ENCODE results near the gene IGFLR1. TPM values are rescaled to one million over a fixed set of nuclear protein-coding genes. Genes with fewer than 3 reads are reported as not detected.
"Not testable (repeated sequence)": the region's sequence is repeated elsewhere in the genome, so short reads cannot be mapped to it uniquely, and the experiment has no call there.

Gene IGFLR1
- total RNA-seq, 1 donor from 2014 or later: 16.9 TPM

DNA sequence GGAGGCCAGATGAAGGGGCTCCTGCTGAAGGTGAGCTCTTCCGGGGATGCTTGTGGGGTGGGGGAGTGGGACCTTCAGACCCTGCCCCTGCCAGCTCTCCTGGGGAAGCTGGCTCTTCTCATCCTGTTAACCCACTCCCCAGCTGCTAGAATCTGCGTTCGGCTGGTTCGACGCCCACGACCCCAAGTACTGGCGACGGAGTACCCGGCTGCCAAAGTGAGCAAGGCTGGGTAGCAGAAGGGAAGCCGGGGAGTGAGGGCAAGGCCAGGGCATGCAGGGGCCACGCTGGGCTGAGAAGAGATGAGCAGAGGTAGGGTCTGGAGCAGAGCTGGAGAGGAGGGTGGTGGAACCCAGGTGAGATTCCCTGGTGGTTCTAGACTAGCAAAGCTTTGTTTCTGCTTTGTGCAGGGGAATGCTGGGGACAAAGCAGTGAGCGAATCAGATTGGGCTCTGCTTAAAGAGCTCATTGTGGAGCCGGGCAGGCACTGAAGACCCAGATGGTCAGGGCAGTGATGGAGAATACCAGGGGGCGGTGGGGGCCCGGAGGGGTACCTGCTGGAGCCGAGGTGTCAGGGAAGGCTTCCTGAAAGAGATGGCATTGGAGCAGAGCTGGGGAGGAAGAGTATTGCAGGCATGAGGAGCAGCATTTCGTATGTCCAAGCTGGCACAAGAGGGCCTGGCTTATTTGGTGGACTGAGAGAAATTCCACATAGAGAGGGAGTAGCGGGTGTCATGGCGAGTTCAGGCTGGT, 14.1 kb downstream of the IGFLR1 start:
- DNase-seq (peak; percentile 60), ATAC-seq (no peak)
- Histone ChIP-seq H3K27ac (no peak overlapping the region), H3K27me3 (no peaks in the 10 kb centered on the region), H3K9me3 (no peaks in the 10 kb centered on the region), H3K4me3 (no peak overlapping the region), H3K4me1 (no peaks in the 10 kb centered on the region), H3K36me3 (peaks cover 99% of the 10 kb centered on the region)
- TF ChIP-seq CTCF (IDR thresholded peaks at IDR 0.05): no peak
- intact Hi-C loops (cut with DNase I): no loop called here

GRCh38 chr19:35727053-35727955, 14.9 kb downstream of the IGFLR1 start:
- DNase-seq: no peak
- Histone ChIP-seq H3K4me3 (no peak overlapping the region), H3K27ac (no peak overlapping the region), H3K4me1 (no peaks in the 10 kb centered on the region), H3K36me3 (peaks cover 100% of the 10 kb centered on the region), H3K27me3 (no peaks in the 10 kb centered on the region), H3K9me3 (no peaks in the 10 kb centered on the region)
- intact Hi-C loops (cut with DNase I): no loop called here
- no peak for TF ChIP-seq CTCF (IDR thresholded peaks at IDR 0.05)
- no peak for ATAC-seq

GRCh38 chr19:35725216-35725861, 16.9 kb downstream of the IGFLR1 start:
- H3K4me3 ChIP-seq: no peak overlapping the region
- ATAC-seq (no peak), DNase-seq (no peak)
- TF ChIP-seq CTCF (IDR thresholded peaks at IDR 0.05): no peak
- H3K4me1 ChIP-seq: no peaks in the 10 kb centered on the region
- no peaks in the 10 kb centered on the region for H3K27me3 ChIP-seq
- intact Hi-C loops (cut with DNase I): no loop called here
- H3K27ac ChIP-seq: no peak overlapping the region
- peaks cover 96% of the 10 kb centered on the region for H3K36me3 ChIP-seq
- no peaks in the 10 kb centered on the region for H3K9me3 ChIP-seq

DNA sequence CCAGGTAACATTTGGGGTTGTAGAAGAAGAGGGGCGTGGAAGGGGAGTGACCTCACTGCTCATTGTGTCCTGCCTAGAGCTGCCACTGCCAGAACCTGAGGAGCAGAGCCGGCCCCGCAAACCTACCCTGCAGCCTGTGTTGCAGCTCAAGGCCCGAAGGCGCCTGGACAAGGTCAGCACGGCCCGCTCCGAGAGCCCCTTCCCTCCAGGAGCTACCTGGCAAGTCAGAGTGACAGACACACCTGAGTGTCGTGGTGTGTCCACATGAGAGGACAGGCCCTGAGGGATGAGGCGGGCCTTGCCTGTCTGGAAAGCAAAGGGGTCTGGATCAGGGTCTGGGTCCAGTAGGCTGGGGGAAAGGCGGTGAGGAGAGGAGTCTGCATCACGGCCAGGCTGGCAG, 17.7 kb downstream of the IGFLR1 start:
- Histone ChIP-seq H3K4me1 (peaks cover under 1% of the 10 kb centered on the region), H3K36me3 (peaks cover 93% of the 10 kb centered on the region), H3K4me3 (no peak overlapping the region), H3K27ac (no peak overlapping the region), H3K27me3 (no peaks in the 10 kb centered on the region), H3K9me3 (no peaks in the 10 kb centered on the region)
- ATAC-seq (no peak), DNase-seq (no peak)
- TF ChIP-seq CTCF (IDR thresholded peaks at IDR 0.05): no peak
- intact Hi-C loops (cut with DNase I): no loop called here

GRCh38 chr19:35724132-35724531, 18.1 kb downstream of the IGFLR1 start:
- H3K9me3 ChIP-seq; H3K27me3 ChIP-seq; intact Hi-C loops (cut with DNase I); H3K27ac ChIP-seq; H3K4me3 ChIP-seq; DNase-seq; H3K4me1 ChIP-seq; ATAC-seq: not testable (repeated sequence)
- H3K36me3 ChIP-seq: peaks cover 89% of the 10 kb centered on the region

All from upper lobe of right lung (tissue), 1 donor.